Measurements from ENCODE around the gene ACSM3.
"Not testable (repeated sequence)": the region's sequence is repeated elsewhere in the genome, so short reads cannot be mapped to it uniquely, and the experiment has no call there.

The ACSM3 gene

DNA sequence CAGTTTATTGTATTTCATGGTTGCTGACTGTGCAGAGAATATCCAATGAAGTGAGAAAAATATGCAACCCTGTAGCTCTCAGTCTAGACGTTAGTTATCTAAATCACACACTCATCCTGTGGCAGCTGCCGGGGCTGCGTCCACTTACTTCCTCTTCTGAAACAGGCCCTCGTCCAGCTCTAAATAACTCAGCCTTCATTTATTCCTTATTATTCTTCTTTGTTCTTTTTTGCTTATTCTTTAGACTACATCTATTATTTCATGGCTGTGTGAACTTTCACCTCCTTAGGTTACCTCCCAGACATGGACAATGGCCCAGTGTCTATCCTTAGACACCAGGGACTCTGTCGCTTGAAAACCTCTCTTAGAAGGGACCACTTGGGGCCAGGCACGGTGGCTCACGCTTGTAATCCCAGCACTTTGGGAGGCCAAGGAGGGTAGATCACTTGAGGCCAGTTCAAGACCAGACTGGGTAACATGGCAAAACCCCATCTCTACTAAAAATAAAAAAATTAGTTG is 18.8 kb upstream of the ACSM3 start:
- TF ChIP-seq, protein P1, sequence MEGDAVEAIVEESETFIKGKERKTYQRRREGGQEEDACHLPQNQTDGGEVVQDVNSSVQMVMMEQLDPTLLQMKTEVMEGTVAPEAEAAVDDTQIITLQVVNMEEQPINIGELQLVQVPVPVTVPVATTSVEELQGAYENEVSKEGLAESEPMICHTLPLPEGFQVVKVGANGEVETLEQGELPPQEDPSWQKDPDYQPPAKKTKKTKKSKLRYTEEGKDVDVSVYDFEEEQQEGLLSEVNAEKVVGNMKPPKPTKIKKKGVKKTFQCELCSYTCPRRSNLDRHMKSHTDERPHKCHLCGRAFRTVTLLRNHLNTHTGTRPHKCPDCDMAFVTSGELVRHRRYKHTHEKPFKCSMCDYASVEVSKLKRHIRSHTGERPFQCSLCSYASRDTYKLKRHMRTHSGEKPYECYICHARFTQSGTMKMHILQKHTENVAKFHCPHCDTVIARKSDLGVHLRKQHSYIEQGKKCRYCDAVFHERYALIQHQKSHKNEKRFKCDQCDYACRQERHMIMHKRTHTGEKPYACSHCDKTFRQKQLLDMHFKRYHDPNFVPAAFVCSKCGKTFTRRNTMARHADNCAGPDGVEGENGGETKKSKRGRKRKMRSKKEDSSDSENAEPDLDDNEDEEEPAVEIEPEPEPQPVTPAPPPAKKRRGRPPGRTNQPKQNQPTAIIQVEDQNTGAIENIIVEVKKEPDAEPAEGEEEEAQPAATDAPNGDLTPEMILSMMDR (conservative IDR thresholded peaks at IDR 0.05; ENCODE audit: low read length): no peak
- H3K4me3 ChIP-seq (ENCODE audit: low read length): no peak overlapping the region
- DNase-seq (ENCODE audit: low read depth): no peak

- TF ChIP-seq, protein P1 (conservative IDR thresholded peaks at IDR 0.05; ENCODE audit: low read length): no peak
- DNase-seq (ENCODE audit: low read depth): no peak
- H3K4me3 ChIP-seq (ENCODE audit: low read length): no peak overlapping the region
Observed at GRCh38 chr16:20746461-20746860, 17.4 kb upstream of the ACSM3 start.

DNA sequence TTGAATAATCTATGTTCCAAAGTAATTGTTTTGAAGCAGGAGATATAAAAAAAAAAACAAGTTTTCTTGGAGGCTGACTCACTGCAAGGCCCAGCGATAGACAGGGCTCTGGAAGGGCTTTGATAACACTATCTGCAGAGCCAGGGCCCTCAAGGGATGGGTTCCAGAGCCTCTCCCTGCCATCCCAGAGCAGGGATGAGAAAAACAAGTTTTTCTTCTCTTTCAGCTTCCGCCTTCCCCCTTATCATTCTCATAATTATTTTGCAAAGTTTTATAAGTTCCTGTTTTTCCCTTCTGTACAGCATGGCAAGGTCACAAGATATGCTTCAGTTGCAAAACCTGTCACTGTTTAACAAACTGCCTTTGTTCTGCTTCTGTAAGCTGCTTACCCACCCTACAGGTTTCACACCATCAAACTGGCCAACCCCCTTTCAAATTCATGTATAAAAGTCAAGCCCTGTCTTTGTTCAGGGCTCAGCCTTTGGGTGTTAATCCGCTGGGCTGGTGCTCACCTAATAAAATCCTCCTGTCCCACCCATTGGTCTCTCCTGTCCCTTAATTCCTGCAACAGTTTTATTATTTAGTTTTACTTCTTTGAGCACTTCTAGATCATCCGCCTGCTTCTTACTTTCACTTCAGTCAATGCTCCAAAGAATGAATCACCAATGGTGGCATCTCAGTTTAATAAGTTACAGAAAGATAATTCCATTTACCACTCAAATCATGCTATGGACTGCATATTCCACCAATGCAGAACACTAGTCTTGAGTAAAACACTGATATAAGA is 16.6 kb upstream of the ACSM3 start:
- TF ChIP-seq, protein P1 (conservative IDR thresholded peaks at IDR 0.05; ENCODE audit: low read length): no peak
- H3K4me3 ChIP-seq (ENCODE audit: low read length): no peak overlapping the region
- no peak for DNase-seq (ENCODE audit: low read depth)

DNA sequence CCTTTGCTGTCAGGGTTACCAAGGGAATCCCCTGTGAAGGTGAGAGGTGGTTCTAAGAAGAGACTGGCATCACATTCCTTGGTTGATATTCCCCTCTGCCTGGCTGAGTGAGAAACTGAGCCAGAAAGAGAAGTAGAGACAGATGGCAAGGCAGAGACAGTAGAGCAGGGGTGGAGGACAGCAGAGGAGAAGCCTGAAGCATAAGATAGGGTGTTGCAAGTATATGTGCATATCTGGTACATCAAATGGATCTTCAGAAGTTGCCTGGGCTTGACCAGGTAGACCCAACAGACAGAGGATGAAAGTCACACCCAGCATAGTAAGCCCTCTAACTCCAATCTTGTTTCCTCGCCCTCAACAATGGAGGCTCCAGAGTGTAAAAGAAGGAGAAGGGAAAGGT is 14.3 kb upstream of the ACSM3 start:
- TF ChIP-seq, protein P1 (conservative IDR thresholded peaks at IDR 0.05; ENCODE audit: low read length): no peak
- no peak overlapping the region for H3K4me3 ChIP-seq (ENCODE audit: low read length)
- no peak for DNase-seq (ENCODE audit: low read depth)

- TF ChIP-seq, protein P1 (conservative IDR thresholded peaks at IDR 0.05; ENCODE audit: low read length): no peak
- DNase-seq (ENCODE audit: low read depth): no peak
- H3K4me3 ChIP-seq (ENCODE audit: low read length): no peak overlapping the region
Observed at GRCh38 chr16:20750558-20750957, 13.3 kb upstream of the ACSM3 start.

DNA sequence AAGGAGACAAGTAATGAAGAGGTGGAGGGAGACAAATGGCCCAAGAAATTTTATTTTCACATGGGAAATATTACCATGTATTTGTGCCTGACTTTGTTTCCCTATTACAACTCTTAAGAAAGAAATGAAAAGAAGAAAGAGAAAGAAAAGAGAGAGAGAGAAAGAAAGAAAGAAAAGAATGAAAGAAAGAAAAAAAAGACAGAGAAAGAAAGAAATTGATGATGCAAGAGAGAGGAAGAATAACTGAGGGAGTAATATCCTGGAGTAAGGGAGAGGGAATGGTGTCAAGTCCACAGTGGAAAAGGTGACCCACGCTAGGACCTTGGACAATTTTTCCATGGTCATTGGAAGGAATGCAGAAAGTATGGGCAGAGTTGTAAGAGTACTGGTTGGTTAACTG is 10.1 kb upstream of the ACSM3 start:
- TF ChIP-seq, protein P1 (conservative IDR thresholded peaks at IDR 0.05; ENCODE audit: low read length): no peak
- H3K4me3 ChIP-seq (ENCODE audit: low read length): no peak overlapping the region
- DNase-seq (ENCODE audit: low read depth): no peak

- TF ChIP-seq, protein P1 (conservative IDR thresholded peaks at IDR 0.05; ENCODE audit: low read length): no peak
- H3K4me3 ChIP-seq (ENCODE audit: low read length): no peak overlapping the region
- DNase-seq (ENCODE audit: low read depth): no peak
Observed at GRCh38 chr16:20755238-20755637, 8.6 kb upstream of the ACSM3 start.

- not testable (repeated sequence) for DNase-seq (ENCODE audit: low read depth); H3K4me3 ChIP-seq (ENCODE audit: low read length)
Observed at GRCh38 chr16:20755799-20756198, 8.0 kb upstream of the ACSM3 start.
